Trophoblast cell (in vitro differentiated cells and primary cell): ENCODE results near the gene GPR137. TPM values are rescaled to one million over a fixed set of nuclear protein-coding genes. Genes with fewer than 3 reads are reported as not detected.

Source experiments
- DNase-seq, 2 donors: peaks; one replicate each; pipeline ENCODE4 v3.0.0-alpha.2; 2016
- H2AFZ ChIP-seq: 2 replicates; pipeline ENCODE4 v1.6.1; 2013; ENCODE audit warnings: low read length, moderate library complexity, mild to moderate bottlenecking; ENCODE audit not compliant: insufficient read depth, poor library complexity
- H2AK5ac ChIP-seq: 2 replicates; pipeline ENCODE4 v1.6.1; 2013; ENCODE audit warnings: mild to moderate bottlenecking, low read length
- H2BK120ac ChIP-seq: 2 replicates; pipeline ENCODE4 v1.6.1; 2013; ENCODE audit warnings: low read length, mild to moderate bottlenecking, moderate library complexity; ENCODE audit not compliant: insufficient read depth, poor library complexity
- H2BK12ac ChIP-seq: 2 replicates; pipeline ENCODE4 v1.6.1; 2013; ENCODE audit warnings: mild to moderate bottlenecking, low read length, moderate library complexity
- H2BK5ac ChIP-seq: 2 replicates; pipeline ENCODE4 v1.6.1; 2013; ENCODE audit warnings: low read length, low read depth, moderate library complexity, mild to moderate bottlenecking; ENCODE audit not compliant: poor library complexity
- H3K14ac ChIP-seq: 2 replicates; pipeline ENCODE4 v1.6.1; 2013; ENCODE audit warnings: mild to moderate bottlenecking, low read length
- H3K18ac ChIP-seq: 2 replicates; pipeline ENCODE4 v1.6.1; 2013; ENCODE audit warnings: mild to moderate bottlenecking, low read length
- H3K23ac ChIP-seq: 2 replicates; pipeline ENCODE4 v1.6.1; 2013; ENCODE audit warnings: low read length
- H3K27ac ChIP-seq: 2 replicates; pipeline ENCODE4 v1.5.1; 2013; ENCODE audit warnings: low read depth, mild to moderate bottlenecking, inconsistent platforms, low read length, moderate library complexity
- H3K27me3 ChIP-seq: 2 replicates; pipeline ENCODE4 v1.6.1; 2013; ENCODE audit warnings: inconsistent platforms, mild to moderate bottlenecking, low read length, moderate library complexity; ENCODE audit not compliant: insufficient read depth
- H3K36me3 ChIP-seq, 2 experiments: 1 replicate in 1 of 2; 2 replicates in 1 of 2; pipeline ENCODE4 v1.6.1; 2013; ENCODE audit warnings: low read length in 2 of 2, mild to moderate bottlenecking in 2 of 2, moderate library complexity in 1 of 2; ENCODE audit not compliant: insufficient read depth in 2 of 2, control insufficient read depth in 1 of 2
- H3K4ac ChIP-seq: 2 replicates; pipeline ENCODE4 v1.6.1; 2013; ENCODE audit warnings: low read depth, mild to moderate bottlenecking, low read length, moderate library complexity
- H3K4me1 ChIP-seq, 2 experiments: 1 replicate in 1 of 2; 2 replicates in 1 of 2; pipeline ENCODE4 v1.6.1; 2013; ENCODE audit warnings: low read length in 2 of 2, mild to moderate bottlenecking in 2 of 2, moderate library complexity in 1 of 2; ENCODE audit not compliant: insufficient read depth in 2 of 2, control insufficient read depth in 1 of 2
- H3K4me2 ChIP-seq: 2 replicates; pipeline ENCODE4 v1.6.1; 2013; ENCODE audit warnings: inconsistent platforms, mild to moderate bottlenecking, low read length, moderate library complexity
- H3K4me3 ChIP-seq: 2 replicates; pipeline ENCODE4 v1.5.1; 2013; ENCODE audit warnings: mild to moderate bottlenecking, low read depth, low read length, inconsistent platforms
- H3K79me1 ChIP-seq: one replicate; pipeline ENCODE4 v1.6.1; 2013; ENCODE audit warnings: low read length
- H3K79me2 ChIP-seq: 2 replicates; pipeline ENCODE4 v1.6.1; 2013; ENCODE audit warnings: low read length, mild to moderate bottlenecking; ENCODE audit not compliant: control insufficient read depth, insufficient read depth, poor library complexity
- H3K9ac ChIP-seq: 2 replicates; pipeline ENCODE4 v1.6.1; 2013; ENCODE audit warnings: mild to moderate bottlenecking, low read length
- H3K9me3 ChIP-seq: 2 replicates; pipeline ENCODE4 v1.6.1; 2013; ENCODE audit warnings: low read depth, mild to moderate bottlenecking, control low read depth, inconsistent platforms, low read length; ENCODE audit not compliant: insufficient read depth
- H4K12ac ChIP-seq: 2 replicates; pipeline ENCODE4 v1.6.1; 2013; ENCODE audit warnings: low read depth, mild to moderate bottlenecking, low read length, moderate library complexity
- H4K8ac ChIP-seq: 2 replicates; pipeline ENCODE4 v1.6.1; 2013; ENCODE audit warnings: low read depth, mild to moderate bottlenecking, low read length, moderate library complexity
- H4K91ac ChIP-seq: one replicate; pipeline ENCODE4 v1.6.1; 2013; ENCODE audit warnings: low read depth, mild to moderate bottlenecking, low read length, moderate library complexity
- WGBS: extraction: QIAGEN DNeasy Blood & Tissue Kit; methylation state at CpG from one replicate; pipeline ENCODE4 v1.1.7; 2013; ENCODE audit warnings: missing lambda C conversion rate; ENCODE audit not compliant: insufficient read length, insufficient coverage; ENCODE audit errors: extremely low coverage; 5-methylcytosine and 5-hydroxymethylcytosine counted together
- polyA plus RNA-seq: library from polyadenylated mRNA; stranded (reverse); fragments of 200-250 nt; gene quantifications from 2 replicates; pipeline ENCODE4 v1.2.3, GENCODE V29; 2013

GPR137 gene, protein sequence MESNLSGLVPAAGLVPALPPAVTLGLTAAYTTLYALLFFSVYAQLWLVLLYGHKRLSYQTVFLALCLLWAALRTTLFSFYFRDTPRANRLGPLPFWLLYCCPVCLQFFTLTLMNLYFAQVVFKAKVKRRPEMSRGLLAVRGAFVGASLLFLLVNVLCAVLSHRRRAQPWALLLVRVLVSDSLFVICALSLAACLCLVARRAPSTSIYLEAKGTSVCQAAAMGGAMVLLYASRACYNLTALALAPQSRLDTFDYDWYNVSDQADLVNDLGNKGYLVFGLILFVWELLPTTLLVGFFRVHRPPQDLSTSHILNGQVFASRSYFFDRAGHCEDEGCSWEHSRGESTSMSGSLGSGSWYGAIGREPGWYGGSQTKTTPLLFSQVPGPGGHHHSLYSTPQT
- polyA plus RNA-seq = 35.4 and 37.0 TPM in 2 replicates

- Histone ChIP-seq H3K4me1 (peaks cover 14 to 18% of the 10 kb centered on the region in 2 experiments), H2BK12ac (no peak within 1 kb of the TSS), H3K14ac (peak within 1 kb of the TSS; percentile 41), H3K4me2 (peak within 1 kb of the TSS; percentile 100), H2AK5ac (peak within 1 kb of the TSS; percentile 77), H2BK5ac (peak within 1 kb of the TSS; percentile 63), H4K12ac (peak within 1 kb of the TSS; percentile 49), H2AFZ (peak within 1 kb of the TSS; percentile 80), H3K9me3 (peaks cover 2% of the 10 kb centered on the region), H2BK120ac (peak within 1 kb of the TSS; percentile 59), H3K27me3 (peaks cover 3% of the 10 kb centered on the region), H3K23ac (no peak within 1 kb of the TSS), H3K4me3 (peak within 1 kb of the TSS; percentile 86), H4K8ac (peak within 1 kb of the TSS; percentile 81), H4K91ac (peak within 1 kb of the TSS; percentile 76), H3K79me2 (peaks cover 7% of the 10 kb centered on the region), H3K79me1 (peaks cover 14% of the 10 kb centered on the region), H3K18ac (peak within 1 kb of the TSS; percentile 32), H3K4ac (peak within 1 kb of the TSS; percentile 46), H3K36me3 (peaks cover 9 to 18% of the 10 kb centered on the region in 2 experiments), H3K27ac (peak within 1 kb of the TSS; percentile 77), H3K9ac (peak within 1 kb of the TSS; percentile 86)
- DNase-seq = peak; percentile 67 to 81
- WGBS = no CpG with 5 or more reads among the region's 102 CpGs
Measured at GRCh38 chr11:64284962-64285884, at the start of gene GPR137. Gene GPR137 (plus strand): TSS chr11:64285848. CDS start chr11:64286525, 677 bp downstream.

DNA sequence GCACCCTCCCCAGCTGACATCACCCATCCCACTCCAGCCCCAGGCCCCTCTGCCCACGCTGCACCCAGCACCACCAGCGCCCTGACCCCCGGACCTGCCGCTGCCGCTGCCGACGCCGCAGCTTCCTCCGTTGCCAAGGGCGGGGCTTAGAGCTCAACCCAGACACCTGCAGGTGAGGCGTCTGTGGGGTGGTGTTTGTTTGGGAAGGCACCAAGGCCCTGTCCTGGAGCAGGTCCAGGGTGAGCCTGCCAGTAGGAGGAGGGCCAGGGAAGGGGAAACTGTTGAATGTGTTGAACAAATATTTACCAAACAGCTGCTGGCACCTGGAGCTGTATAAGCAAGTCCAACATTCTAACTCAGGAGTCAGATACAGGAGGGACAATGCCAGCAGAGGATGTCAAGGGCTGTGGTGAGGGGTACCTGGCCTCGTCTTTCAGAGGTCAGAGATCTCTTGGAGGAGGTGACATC, 48.1 kb upstream of the GPR137 start:
- Histone ChIP-seq H3K27ac (no peak overlapping the region), H2BK12ac (no peak overlapping the region), H3K23ac (no peak overlapping the region), H3K79me1 (peaks cover 26% of the 10 kb centered on the region), H3K4me2 (no peak overlapping the region), H2BK120ac (no peak overlapping the region), H3K9me3 (no peaks in the 10 kb centered on the region), H3K4me1 (peaks cover 11 to 21% of the 10 kb centered on the region in 2 experiments), H3K4ac (peak overlapping the region; percentile 10), H3K18ac (no peak overlapping the region), H2AFZ (no peak overlapping the region), H3K9ac (no peak overlapping the region), H3K79me2 (peaks cover 21% of the 10 kb centered on the region), H3K27me3 (no peaks in the 10 kb centered on the region), H4K12ac (no peak overlapping the region), H4K8ac (no peak overlapping the region), H3K4me3 (no peak overlapping the region), H4K91ac (no peak overlapping the region), H3K14ac (no peak overlapping the region), H3K36me3 (peaks cover 21 to 25% of the 10 kb centered on the region in 2 experiments), H2AK5ac (no peak overlapping the region), H2BK5ac (no peak overlapping the region)
- WGBS = no CpG with 5 or more reads among the region's 12 CpGs
- no peak for DNase-seq

DNA sequence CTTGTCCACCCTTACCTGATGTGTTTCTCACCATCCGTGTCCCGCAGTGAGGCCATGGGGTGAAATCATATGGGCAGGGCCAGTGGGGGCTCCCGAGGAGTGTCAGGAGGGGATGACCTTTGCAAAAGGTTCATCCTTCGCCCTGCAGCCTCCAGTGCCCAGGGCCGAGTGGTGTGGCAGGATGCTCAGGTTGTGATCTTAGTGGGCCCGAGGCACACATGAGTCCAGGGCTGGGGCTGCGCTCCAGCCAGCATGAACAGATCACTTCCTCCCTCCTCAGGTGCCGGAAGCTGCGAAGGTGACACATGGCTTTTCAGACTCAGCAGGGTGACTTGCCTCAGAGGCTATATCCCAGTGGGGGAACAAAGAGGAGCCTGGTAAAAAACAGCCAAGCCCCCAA, 47.6 kb upstream of the GPR137 start:
- no peak overlapping the region for H2BK12ac ChIP-seq
- H3K27ac ChIP-seq = no peak overlapping the region
- no peak overlapping the region for H3K23ac ChIP-seq
- no peak overlapping the region for H3K4me3 ChIP-seq
- no CpG with 5 or more reads among the region's 9 CpGs for WGBS
- H2BK5ac ChIP-seq = no peak overlapping the region
- H2AFZ ChIP-seq = no peak overlapping the region
- no peak overlapping the region for H2BK120ac ChIP-seq
- no peak overlapping the region for H3K18ac ChIP-seq
- H3K14ac ChIP-seq = no peak overlapping the region
- H3K4me1 ChIP-seq = peaks cover 17 to 26% of the 10 kb centered on the region in 2 experiments
- no peak overlapping the region for H3K9ac ChIP-seq
- peaks cover 25 to 26% of the 10 kb centered on the region in 2 experiments for H3K36me3 ChIP-seq
- H4K12ac ChIP-seq = no peak overlapping the region
- H4K91ac ChIP-seq = no peak overlapping the region
- H3K9me3 ChIP-seq = no peaks in the 10 kb centered on the region
- no peaks in the 10 kb centered on the region for H3K27me3 ChIP-seq
- no peak overlapping the region for H3K4ac ChIP-seq
- H3K4me2 ChIP-seq = no peak overlapping the region
- H3K79me2 ChIP-seq = peaks cover 22% of the 10 kb centered on the region
- no peak overlapping the region for H2AK5ac ChIP-seq
- no peak overlapping the region for H4K8ac ChIP-seq
- H3K79me1 ChIP-seq = peaks cover 26% of the 10 kb centered on the region
- DNase-seq = no peak

GRCh38 chr11:64238999-64239398, 46.6 kb upstream of the GPR137 start:
- Histone ChIP-seq H3K9me3 (no peaks in the 10 kb centered on the region), H2AFZ (no peak overlapping the region), H3K18ac (no peak overlapping the region), H4K8ac (no peak overlapping the region), H3K14ac (no peak overlapping the region), H3K4me1 (peaks cover 21 to 32% of the 10 kb centered on the region in 2 experiments), H2AK5ac (no peak overlapping the region), H3K4me2 (no peak overlapping the region), H3K27ac (no peak overlapping the region), H3K79me2 (peaks cover 21% of the 10 kb centered on the region), H3K23ac (no peak overlapping the region), H2BK5ac (no peak overlapping the region), H3K4ac (no peak overlapping the region), H4K91ac (no peak overlapping the region), H2BK120ac (no peak overlapping the region), H3K36me3 (peaks cover 34 to 35% of the 10 kb centered on the region in 2 experiments), H3K4me3 (no peak overlapping the region), H4K12ac (no peak overlapping the region), H3K27me3 (no peaks in the 10 kb centered on the region), H3K9ac (no peak overlapping the region), H2BK12ac (no peak overlapping the region), H3K79me1 (peaks cover 24% of the 10 kb centered on the region)
- WGBS = no CpG with 5 or more reads among the region's 5 CpGs
- no peak for DNase-seq
